Activated naive CD4-positive, alpha-beta T cell treated with anti-CD3 and anti-CD28 coated beads, Interleukin-2, amount 50 U/mL, for 16 hours (primary cell): ENCODE results near the gene COX5B.
"Not testable (repeated sequence)": the region's sequence is repeated elsewhere in the genome, so short reads cannot be mapped to it uniquely, and the experiment has no call there.

Experiments used
- DNase-seq: peaks from one replicate; pipeline ENCODE4 v3.0.0-alpha.2; 2020

COX5B gene

GRCh38 chr2:97673915-97674283, 28.0 kb downstream of the COX5B start:
- DNase-seq = no peak

GRCh38 chr2:97675430-97676113, 29.7 kb downstream of the COX5B start:
- DNase-seq = no peak

- no peak for DNase-seq
These were observed 30.8 kb downstream of the COX5B start for GRCh38 chr2:97676620-97677019.

GRCh38 chr2:97677480-97677879, 31.6 kb downstream of the COX5B start:
- no peak for DNase-seq

- DNase-seq = no peak
These were observed 32.4 kb downstream of the COX5B start for GRCh38 chr2:97678298-97678697.

GRCh38 chr2:97687235-97687634, 41.4 kb downstream of the COX5B start:
- DNase-seq = not testable (repeated sequence)

GRCh38 chr2:97688062-97688827, 42.4 kb downstream of the COX5B start:
- DNase-seq = no peak

GRCh38 chr2:97691166-97691565, 45.3 kb downstream of the COX5B start:
- DNase-seq = no peak

GRCh38 chr2:97693476-97693875, 47.6 kb downstream of the COX5B start:
- no peak for DNase-seq

GRCh38 chr2:97695744-97696143, 49.9 kb downstream of the COX5B start:
- no peak for DNase-seq

- DNase-seq = peak; percentile 92
These were observed 51.7 kb downstream of the COX5B start for GRCh38 chr2:97697252-97698235.
